HL-60 (cell line): ENCODE results near the gene ERICH6.

Experiments used
- DNase-seq, 2 experiments: peaks; one replicate each; pipeline ENCODE4 v3.0.0-alpha.2; 2010 to 2020; ENCODE audit warnings: low read depth in 1 of 2, low spot score in 1 of 2
- H3K27ac ChIP-seq: fragments of 250-450 bp; sonication (Bioruptor Pico); replicated peaks from 2 replicates; pipeline ENCODE4 v1.5.1; 2020; ENCODE audit warnings: mild to moderate bottlenecking, moderate library complexity
- H3K27me3 ChIP-seq: fragments of 250-450 bp; sonication (Bioruptor Pico); 2 replicates; pipeline ENCODE4 v1.5.1; 2021; ENCODE audit warnings: mild to moderate bottlenecking, moderate library complexity; ENCODE audit not compliant: insufficient read depth, poor library complexity, severe bottlenecking
- H3K4me3 ChIP-seq: replicated peaks from 2 replicates; pipeline ENCODE4 v1.5.1; 2011; ENCODE audit warnings: mild to moderate bottlenecking, control low read depth, low read length; ENCODE audit not compliant: insufficient read depth
- GABPA ChIP-seq: IDR thresholded peaks from 2 replicates; pipeline ENCODE4 v1.6.1; 2012; ENCODE audit warnings: low read depth
- POLR2AphosphoS5 ChIP-seq: IDR thresholded peaks from 2 replicates; pipeline ENCODE4 v1.6.1; 2012; ENCODE audit warnings: low read depth
- SPI1 ChIP-seq: IDR thresholded peaks from 2 replicates; pipeline ENCODE4 v1.6.1; 2012; ENCODE audit warnings: low read depth, mild to moderate bottlenecking, borderline replicate concordance
- TF ChIP-seq, protein P1 (sequence below): IDR thresholded peaks from one replicate; pipeline ENCODE4 v1.5.1; 2011; ENCODE audit warnings: low read length, control low read depth, inconsistent platforms; ENCODE audit not compliant: insufficient read depth
- TF ChIP-seq, protein P2 (sequence below): IDR thresholded peaks from 2 replicates; pipeline ENCODE4 v1.6.1; 2012; ENCODE audit warnings: low read depth; ENCODE audit not compliant: insufficient replicate concordance

Gene ERICH6

DNA sequence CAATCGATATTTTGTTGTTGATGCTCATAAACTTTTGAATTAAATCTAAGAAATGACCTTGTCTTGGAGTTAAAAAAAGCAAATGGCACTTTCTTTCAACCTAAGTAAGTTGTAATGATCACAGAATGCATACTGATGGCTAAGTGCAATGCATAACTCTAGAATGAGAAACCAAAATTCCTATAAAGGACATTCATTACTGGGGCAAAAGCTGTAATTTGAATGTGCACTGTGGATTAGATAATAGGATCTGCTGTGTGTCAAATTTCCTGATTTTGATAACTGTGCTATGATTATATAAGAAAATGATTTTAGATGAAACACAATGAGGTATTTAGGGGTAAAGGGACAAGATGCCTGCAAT is 44.9 kb upstream of the ERICH6 start:
- no peak for DNase-seq
- Histone ChIP-seq H3K4me3 (no peak overlapping the region), H3K27ac (peak overlapping the region; percentile 55), H3K27me3 (no peaks in the 10 kb centered on the region)
- TF ChIP-seq GABPA, result no peak
- TF ChIP-seq POLR2AphosphoS5, result no peak
- TF ChIP-seq, protein P1, sequence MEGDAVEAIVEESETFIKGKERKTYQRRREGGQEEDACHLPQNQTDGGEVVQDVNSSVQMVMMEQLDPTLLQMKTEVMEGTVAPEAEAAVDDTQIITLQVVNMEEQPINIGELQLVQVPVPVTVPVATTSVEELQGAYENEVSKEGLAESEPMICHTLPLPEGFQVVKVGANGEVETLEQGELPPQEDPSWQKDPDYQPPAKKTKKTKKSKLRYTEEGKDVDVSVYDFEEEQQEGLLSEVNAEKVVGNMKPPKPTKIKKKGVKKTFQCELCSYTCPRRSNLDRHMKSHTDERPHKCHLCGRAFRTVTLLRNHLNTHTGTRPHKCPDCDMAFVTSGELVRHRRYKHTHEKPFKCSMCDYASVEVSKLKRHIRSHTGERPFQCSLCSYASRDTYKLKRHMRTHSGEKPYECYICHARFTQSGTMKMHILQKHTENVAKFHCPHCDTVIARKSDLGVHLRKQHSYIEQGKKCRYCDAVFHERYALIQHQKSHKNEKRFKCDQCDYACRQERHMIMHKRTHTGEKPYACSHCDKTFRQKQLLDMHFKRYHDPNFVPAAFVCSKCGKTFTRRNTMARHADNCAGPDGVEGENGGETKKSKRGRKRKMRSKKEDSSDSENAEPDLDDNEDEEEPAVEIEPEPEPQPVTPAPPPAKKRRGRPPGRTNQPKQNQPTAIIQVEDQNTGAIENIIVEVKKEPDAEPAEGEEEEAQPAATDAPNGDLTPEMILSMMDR, result no peak
- TF ChIP-seq, protein P2, sequence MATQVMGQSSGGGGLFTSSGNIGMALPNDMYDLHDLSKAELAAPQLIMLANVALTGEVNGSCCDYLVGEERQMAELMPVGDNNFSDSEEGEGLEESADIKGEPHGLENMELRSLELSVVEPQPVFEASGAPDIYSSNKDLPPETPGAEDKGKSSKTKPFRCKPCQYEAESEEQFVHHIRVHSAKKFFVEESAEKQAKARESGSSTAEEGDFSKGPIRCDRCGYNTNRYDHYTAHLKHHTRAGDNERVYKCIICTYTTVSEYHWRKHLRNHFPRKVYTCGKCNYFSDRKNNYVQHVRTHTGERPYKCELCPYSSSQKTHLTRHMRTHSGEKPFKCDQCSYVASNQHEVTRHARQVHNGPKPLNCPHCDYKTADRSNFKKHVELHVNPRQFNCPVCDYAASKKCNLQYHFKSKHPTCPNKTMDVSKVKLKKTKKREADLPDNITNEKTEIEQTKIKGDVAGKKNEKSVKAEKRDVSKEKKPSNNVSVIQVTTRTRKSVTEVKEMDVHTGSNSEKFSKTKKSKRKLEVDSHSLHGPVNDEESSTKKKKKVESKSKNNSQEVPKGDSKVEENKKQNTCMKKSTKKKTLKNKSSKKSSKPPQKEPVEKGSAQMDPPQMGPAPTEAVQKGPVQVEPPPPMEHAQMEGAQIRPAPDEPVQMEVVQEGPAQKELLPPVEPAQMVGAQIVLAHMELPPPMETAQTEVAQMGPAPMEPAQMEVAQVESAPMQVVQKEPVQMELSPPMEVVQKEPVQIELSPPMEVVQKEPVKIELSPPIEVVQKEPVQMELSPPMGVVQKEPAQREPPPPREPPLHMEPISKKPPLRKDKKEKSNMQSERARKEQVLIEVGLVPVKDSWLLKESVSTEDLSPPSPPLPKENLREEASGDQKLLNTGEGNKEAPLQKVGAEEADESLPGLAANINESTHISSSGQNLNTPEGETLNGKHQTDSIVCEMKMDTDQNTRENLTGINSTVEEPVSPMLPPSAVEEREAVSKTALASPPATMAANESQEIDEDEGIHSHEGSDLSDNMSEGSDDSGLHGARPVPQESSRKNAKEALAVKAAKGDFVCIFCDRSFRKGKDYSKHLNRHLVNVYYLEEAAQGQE, result no peak

DNA sequence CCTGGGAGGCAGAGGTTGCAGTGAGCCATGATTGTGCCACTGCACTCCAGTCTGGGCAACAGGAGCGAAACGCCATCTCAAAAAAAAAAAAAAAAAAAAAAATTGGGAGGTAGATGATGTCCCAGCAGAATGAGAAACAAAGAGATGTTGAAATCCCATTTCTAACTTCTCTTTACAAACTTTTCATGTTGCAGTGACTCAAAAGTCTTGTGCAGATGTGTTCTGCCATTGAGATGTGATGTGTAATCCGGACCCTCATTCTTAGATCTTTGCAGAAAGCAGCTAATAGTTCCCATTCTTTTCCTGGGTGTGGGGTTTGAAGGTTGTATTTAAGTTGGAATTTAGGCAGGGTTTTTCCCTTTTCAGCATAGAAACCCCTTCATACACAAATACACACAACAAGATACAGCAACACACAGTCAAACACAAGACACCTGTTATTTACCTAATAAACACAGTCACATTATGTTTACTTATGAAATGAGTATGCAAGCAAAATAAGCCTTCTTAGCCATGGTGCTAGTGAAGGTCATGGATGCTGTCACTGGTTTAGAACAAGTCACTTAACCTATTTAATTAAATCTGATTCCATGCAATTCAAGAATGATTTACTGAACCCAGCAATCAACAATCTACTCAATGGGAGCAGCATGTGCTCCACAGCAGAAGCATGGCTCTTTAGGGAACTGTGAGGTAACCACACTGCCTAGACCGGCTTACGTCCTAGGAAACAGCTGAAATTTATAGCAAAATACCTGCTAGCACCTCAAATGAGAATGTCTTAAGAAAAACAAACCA is 44.4 kb upstream of the ERICH6 start:
- H3K27me3 ChIP-seq, result no peaks in the 10 kb centered on the region
- peak in 1 of 2 experiments; percentile 42 for DNase-seq
- H3K4me3 ChIP-seq, result no peak overlapping the region
- TF ChIP-seq POLR2AphosphoS5, result no peak
- TF ChIP-seq SPI1, result peak; percentile 45; the same call in 1 of the 2 replicates
- H3K27ac ChIP-seq, result peak overlapping the region; percentile 55

DNA sequence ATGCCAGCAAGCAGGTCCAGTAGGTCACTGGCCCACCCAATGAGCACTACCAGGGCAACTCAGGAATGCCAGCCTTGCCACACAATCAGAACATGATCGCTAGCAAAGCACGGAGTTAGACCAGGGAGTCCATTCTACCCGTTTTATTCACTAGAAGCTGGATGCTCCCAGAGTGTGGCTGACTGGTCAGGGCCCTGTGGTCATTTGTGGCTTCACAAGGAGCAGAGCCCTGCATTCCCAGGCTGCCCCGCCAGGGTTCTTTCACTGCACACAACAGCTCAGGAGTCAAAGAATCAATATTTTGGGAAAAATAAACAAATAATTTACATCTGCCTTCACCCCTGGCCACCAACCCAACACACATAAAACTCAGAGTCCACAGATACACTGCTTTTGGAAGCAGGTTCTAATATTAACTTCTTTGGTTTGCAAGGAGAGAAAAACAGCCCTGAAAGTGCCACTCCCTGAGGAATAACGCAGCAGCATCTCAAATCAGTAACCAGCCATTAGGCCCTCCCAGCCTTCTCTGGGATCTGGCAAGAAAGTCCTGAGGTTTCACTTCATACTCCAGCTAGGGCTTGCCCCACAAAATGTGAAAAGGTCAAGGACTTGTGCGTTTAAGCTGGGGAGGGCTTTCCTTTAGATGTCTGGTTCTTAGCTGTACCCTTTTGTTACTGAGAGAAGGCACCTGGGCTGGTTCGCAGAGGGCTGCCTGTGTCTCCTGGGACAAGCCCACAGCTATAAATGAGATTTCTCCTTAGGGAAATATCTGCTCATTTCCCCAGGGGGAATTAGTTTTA is 43.3 kb upstream of the ERICH6 start:
- no peak overlapping the region; the same call in 1 of the 2 replicates for H3K27ac ChIP-seq
- no peak for DNase-seq
- H3K27me3 ChIP-seq, result no peaks in the 10 kb centered on the region
- TF ChIP-seq SPI1 (no peak), GABPA (no peak), POLR2AphosphoS5 (no peak)
- TF ChIP-seq, protein P1, result no peak
- TF ChIP-seq, protein P2, result no peak
- no peak overlapping the region for H3K4me3 ChIP-seq

DNA sequence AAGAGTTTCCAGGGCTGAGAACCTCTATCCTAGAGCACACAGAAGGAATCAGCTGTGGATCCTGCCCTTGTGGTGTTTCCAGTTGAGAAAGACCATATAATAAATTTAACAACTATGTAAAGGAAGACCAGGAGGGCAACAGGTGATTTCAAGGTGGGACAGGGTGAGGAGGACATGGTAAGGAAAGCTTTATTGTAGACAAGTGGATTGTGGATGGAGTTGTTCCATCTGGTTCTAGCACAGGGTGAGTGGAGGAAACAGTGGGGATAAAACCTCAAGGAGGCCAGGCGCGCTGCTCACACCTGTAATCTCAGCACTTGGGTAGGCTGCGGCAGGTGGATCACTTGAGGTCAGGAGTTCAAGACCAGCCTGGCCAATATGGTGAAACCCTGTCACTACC is 42.1 kb upstream of the ERICH6 start:
- Histone ChIP-seq H3K4me3 (no peak overlapping the region), H3K27ac (no peak overlapping the region), H3K27me3 (no peaks in the 10 kb centered on the region)
- TF ChIP-seq GABPA (no peak), SPI1 (no peak), POLR2AphosphoS5 (no peak)
- TF ChIP-seq, protein P1, result no peak
- TF ChIP-seq, protein P2, result no peak
- DNase-seq, result no peak
